GM21825 (cell line): Measurements from ENCODE around the gene DPRX.
"Not testable (repeated sequence)": the region's sequence is repeated elsewhere in the genome, so short reads cannot be mapped to it uniquely, and the experiment has no call there.

Source experiments
- ATAC-seq: cut with Tn5 transposase; IDR thresholded peaks from one replicate; pipeline ENCODE4 v1.9.1; 2021; ENCODE audit warnings: mild to moderate bottlenecking, moderate library complexity; ENCODE audit not compliant: unreplicated experiment

DPRX gene

GRCh38 chr19:53644061-53644816, 12.4 kb downstream of the DPRX start:
- no peak for ATAC-seq

- no peak for ATAC-seq
Measured at GRCh38 chr19:53646144-53646543, 14.3 kb downstream of the DPRX start.

GRCh38 chr19:53647350-53647749, 15.6 kb downstream of the DPRX start:
- no peak for ATAC-seq

- ATAC-seq, result no peak
Measured at GRCh38 chr19:53647792-53648191, 16.0 kb downstream of the DPRX start.

DNA sequence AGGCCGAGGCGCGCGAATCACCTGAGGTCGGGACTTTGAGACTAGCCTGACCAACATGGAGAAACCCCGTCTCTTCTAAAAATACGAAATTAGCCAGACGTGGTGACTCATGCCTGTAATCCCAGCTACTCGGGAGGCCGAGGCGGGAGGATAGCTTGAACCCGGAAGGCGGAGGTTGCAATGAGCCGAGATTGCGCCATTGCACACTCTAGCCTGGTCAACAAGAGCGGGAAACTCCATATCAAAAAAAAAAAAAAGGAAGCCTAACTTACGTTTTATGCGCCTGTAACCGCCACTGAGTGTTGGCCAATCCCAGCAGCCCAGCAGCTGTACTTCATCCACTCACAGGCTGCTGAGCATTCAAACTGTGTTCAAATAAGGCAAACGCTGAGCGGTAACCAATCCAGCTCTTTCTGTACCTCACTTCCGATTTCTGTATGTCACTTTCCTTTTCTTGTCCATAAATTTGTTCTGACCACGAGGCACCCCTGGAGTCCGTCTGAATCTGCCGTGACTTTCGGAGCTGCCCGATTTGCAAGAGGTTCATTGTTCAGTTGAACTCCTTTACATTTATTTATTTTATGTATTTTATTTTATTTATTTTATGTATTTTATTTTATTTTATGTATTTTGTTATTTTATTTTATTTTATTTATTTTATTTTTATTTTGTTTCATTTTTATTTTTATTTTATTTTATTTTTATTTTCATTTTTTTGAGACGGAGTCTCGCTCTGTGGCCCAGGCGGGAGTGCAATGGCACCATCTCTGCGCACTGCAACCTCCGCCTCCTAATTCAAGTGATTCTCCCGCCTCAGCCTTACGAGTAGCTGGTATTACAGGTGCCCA, 18.2 kb downstream of the DPRX start:
- ATAC-seq, result no peak

- ATAC-seq, result no peak
Measured at GRCh38 chr19:53652476-53652875, 20.7 kb downstream of the DPRX start.

DNA sequence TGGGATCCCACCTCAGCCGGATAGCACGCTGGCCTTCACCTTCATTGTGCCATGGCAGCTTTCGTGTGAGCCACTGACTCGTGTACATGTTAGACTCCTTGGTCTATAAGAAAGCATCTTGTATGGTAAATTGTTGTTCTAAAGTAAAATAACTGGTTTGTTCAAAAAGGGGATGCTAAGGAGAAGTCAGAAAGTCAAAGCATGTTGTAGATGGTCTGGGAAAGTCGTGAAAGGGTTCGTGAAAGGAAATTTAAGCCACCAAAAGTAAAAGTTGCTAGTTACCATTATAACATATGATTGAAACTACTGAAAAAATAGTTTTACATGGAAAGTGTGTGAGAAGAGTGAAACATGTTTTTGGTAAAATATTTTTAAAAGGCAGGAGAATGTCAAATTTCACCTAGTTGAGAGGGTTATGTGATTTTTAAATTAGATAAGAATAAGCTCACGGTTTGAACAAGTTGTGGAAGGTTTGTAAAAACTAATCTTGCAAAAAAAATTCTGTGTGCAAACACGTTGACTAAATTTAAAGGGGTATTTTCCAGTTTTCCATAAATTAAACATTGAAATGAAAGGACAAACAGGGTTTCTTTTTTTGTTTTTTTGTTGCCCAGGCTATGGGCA, 23.4 kb downstream of the DPRX start:
- ATAC-seq, result no peak

DNA sequence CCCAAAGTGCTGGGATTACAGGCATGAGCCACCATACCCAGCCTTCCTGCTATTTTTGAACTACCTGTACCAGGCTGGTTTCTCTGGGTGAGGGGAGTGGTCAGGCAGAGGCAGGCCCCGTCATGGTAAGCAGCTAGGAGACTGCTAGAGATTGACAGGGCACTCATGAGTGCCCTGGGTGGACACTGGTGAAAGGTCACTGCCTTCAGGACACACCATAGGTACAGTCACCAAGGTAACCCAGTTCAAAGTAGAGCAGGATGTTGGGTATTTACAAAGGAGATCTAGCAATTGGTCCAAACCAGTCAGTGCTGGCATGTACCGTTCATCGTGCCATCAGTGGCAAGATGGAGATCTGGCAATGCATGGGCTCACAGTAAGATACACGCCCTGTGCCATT, 25.5 kb downstream of the DPRX start:
- ATAC-seq, result no peak

DNA sequence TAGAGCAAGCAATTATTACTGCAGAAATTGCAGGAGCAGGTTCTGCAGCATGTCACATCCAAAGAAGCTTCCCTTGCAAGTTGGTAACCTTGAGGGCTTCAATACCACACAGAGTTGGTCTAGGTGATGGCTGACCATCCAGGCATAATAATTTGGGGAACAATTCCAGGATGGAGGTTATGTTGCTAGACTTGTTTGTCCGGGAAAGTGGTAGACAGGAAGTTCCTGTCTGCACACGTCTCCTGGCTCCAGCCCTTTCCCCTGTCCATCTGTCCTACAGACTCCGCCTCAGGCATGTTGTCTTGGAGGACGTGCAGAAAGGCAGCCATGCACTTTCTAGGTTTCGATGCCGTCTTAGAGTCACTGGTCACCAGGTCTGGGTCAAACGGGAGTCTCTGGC, 26.0 kb downstream of the DPRX start:
- ATAC-seq, result no peak

DNA sequence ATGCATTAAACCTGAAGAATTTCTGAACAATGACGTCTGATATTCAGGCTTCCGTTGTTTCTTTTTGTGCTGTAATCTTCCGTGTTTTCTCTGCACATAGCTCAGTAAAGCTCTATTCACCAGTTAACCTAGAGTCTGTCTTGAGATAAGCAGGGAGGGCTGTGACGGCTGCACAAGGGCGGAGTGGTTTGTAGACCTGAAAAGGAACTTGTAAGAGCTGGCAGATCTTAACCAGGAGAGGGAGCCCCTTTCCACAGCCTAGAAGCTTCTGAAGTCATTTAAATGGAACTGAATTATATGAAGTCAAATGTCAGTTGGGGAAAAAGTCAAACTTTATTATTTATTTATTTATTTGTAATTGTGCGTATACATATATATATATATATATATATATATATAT, 27.5 kb downstream of the DPRX start:
- ATAC-seq, result no peak

- no peak for ATAC-seq
Measured at GRCh38 chr19:53660584-53660983, 28.8 kb downstream of the DPRX start.

GRCh38 chr19:53662209-53662608, 30.4 kb downstream of the DPRX start:
- ATAC-seq, result no peak

DNA sequence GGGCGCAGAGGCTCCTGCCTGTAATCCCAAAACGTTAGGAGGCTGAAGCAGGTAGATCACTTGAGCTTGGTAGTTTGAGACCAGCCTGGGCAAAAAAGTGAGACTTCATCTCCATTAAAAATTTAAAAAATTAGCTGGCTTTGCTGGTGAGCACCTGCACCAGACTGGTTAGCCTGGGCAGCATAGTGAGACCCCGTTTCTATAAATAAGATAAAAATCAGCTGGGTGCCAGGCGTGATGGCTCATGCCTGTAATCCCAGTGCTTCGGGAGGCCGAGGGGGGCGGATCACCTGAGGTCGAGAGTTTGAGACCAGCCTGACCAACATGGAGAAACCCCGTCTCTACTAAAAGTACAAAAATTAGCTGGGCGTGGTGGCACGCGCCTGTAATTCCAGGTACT, 32.4 kb downstream of the DPRX start:
- no peak for ATAC-seq

DNA sequence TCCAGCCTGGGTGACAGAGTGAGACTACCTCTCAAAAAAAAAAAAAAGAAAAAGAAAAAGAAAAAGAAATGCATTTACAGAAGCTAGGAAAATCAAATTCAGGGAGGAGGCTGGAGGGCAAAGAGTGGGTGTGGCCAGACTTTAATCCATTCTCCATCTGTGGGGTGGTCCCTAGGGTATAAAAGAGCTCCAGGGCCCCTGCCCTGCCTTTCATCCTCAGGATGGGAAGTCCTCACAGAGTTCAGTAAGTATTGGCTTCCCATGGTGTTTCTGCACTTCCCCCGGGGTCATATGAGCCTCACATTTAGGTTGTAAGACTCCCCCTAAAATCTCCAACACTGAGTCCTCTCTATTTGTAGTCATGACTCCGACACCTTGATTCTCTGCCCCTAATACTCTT, 33.0 kb downstream of the DPRX start:
- ATAC-seq, result no peak

- not testable (repeated sequence) for ATAC-seq
Measured at GRCh38 chr19:53666331-53666730, 34.5 kb downstream of the DPRX start.

GRCh38 chr19:53668804-53669203, 37.0 kb downstream of the DPRX start:
- not testable (repeated sequence) for ATAC-seq

DNA sequence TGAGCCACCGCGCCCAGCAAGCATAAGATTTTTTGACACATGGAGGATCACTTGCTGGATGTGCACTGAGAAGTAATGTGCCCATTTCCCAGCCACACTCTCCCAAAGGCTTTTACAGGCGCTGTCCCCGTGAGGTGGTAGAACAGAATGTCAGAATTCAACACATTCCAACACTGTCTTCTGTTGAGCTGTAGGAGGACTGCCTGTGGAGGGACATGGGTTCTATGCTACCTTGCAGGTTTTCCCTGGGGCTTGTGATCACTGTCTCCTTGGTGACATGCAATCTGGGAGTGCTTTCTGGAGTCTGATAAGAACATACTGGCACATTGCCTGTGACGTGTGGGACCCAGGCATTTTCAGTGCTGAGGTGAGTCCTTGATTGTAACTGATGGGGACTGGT, 38.5 kb downstream of the DPRX start:
- no peak for ATAC-seq

- ATAC-seq, result no peak
Measured at GRCh38 chr19:53671663-53672062, 39.9 kb downstream of the DPRX start.
